ENCODE measurements around the gene SIGLEC12.
"Not testable (repeated sequence)": the region's sequence is repeated elsewhere in the genome, so short reads cannot be mapped to it uniquely, and the experiment has no call there.

Gene SIGLEC12

DNA sequence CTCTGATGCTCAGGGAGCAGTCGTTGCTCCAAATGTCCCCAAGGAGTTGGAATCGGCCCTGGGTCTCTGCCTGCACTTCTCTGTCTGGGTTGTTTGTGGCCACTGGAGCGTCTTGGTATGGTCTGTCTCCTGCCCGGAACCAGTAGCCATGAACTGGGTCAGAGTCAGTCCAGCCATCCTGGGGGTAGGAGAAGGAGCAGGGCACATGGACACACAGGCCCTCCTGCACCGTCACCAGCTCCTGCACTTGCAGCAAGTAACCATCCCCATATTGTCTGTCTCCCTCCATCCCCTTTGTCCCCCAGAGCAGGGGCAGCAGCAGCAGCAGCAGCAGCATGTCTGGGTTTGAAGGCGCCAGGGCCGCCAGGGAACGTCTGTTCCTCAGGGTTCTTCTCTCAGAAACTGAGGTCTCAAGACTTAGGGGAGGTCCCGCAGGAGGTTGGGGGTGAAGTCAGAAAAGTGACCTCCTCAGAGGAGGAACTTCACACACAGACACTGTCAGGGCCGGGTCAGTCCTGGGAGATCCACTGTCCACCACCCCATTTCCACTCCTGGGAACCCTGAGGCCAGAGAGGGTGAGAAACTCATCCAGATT lies 43.5 kb downstream of the SIGLEC12 start, which contains the start of gene SIGLEC8:
SIGLEC8 (minus strand) TSS at position 404 of the 595 bp plus-strand sequence; CDS start at position 337, 67 bp downstream.
- DNase-seq (ENCODE audit: low read depth, low spot score), result no peak

DNA sequence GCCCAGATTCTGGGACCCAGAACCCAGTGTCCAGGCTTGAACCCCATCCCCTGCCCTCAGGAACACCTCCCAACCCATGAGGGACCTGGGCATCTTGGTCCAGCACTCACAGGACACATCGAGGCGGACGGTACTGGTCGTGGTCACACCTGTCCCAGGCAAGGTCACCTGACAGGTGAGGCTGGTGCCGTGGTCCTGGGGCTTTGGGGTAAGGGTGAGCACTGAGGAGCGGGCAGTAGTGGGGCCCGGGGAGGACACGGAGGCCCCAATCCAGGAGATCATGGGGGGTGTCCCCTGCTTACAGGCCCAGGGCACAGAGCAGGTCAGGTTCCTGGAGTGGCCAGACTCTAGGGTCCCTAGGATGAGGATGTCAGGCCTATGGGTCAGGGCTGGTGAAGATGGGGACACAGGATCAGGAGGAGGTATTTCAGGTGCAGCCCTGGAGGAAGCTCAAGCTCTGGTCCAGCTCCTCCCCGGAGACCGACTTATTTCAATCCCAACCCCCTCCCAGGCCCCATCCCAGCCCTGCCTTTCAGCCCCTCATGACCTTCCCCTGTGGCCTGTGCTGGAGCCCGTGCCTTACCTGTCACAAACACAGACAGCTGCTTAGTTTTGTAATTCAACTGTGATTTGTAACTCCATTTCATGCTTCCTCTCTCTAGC lies 44.1 kb downstream of the SIGLEC12 start:
- DNase-seq (ENCODE audit: low read depth, low spot score), result no peak

DNA sequence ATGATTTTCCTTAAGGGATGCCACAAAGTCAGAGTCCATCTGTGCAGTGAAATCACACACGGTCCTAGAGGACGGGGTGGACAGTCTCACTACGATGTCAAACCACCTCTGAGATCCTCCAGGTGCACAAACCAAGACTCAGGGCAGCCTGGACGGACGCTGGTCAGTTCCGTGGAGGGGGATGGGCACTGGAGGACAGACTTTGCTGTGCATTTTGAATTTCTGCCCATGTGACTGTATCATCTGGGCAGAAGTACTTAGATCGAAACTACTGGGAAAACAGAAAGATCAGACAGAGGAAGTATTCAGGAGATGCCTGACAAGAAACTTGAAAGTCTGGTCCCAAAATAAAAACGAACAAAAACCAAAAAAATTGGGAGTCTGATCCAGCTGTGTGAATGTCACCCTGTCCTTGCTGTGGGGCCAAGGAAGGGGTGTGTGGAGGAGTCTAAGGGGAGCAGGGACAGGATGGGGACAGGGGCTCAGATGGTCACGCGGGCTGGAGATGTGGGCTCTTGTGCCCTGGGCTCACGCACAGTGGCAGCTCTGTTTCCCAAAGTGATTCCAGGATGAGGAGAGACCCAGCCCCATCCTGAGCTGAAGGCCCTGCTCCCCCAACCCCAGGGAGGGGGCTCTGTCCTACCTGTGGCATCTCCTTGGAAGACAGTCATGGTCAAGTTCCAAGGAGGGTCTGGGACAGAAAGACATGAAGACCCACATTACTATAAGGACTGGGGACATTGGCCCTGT lies 44.9 kb downstream of the SIGLEC12 start:
- no peak for DNase-seq (ENCODE audit: low read depth, low spot score)

DNA sequence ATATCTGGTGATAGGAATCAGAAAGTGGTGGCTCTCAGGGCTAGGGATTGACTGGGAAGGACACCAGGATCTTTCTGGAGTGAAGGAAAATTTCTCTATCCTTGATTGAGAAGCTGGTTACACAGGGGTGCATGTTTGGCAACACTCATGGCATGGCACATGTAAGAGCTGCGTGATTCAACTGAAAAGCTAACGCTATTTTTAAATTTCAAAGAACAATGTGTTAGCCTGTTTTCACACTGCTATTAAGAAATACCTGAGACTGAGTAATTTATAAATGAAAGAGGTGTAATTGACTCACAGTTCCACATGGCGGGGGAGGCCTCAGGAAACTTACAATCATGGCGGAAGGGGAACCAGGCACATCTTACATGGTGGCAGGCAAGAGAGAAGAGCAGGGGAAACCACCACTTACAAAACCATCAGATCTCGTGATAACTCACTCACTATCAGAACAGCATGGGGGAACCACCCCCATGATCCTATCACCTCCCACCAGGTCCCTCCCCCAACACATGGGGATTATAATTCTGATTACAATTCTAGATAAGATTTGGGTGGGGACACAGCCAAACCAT lies 50.8 kb downstream of the SIGLEC12 start:
- DNase-seq (ENCODE audit: low read depth, low spot score), result no peak

DNA sequence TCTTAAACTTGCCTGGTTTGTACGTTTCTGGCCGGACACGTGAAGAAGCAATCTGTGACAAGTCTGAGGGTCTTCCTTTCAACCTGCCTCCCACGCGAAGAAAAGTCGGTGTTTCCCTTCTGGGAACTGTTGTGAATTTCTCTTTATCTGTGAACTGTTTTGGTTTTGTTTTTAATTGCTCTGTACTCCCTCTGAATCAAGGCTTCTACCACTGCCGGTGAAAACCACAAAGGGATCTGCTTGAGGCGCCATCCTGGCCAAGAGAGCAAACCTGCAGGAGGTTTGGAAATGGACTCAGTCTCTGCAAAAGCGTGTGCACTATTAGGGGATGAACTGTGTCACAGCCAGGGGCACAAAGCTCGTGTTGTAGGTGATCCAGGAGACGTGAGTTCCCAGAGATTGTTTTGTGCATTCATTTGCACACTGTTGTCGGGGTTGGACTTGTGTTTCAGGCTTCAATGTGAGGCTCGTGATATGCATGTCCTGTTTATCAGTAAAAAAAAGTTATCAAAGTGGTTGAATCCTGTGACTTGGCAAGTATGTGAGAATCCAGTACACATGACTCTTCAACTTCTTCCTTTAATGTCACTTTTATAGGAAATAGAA lies 53.1 kb downstream of the SIGLEC12 start:
- no peak for DNase-seq (ENCODE audit: low read depth, low spot score)

DNA sequence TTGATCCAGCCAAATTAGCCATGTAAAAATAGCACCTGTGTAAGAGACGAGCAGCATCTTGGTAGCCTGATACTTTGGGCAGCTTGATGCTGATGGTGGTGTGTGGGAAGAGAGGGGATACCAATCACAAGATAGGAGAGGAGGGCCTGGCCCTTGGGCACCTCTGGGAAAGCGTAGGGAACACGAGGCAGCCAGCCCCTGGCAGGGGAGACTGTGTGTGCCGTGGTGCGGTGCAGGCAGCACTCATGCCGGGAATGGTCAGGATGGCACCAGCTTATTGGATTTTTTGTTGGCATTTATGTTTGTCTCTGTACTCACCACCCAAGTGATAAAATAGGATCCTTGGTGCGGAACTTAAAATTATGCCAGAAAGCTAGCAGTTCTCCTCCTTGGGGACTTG lies 53.6 kb downstream of the SIGLEC12 start:
- no peak for DNase-seq (ENCODE audit: low read depth, low spot score)

DNA sequence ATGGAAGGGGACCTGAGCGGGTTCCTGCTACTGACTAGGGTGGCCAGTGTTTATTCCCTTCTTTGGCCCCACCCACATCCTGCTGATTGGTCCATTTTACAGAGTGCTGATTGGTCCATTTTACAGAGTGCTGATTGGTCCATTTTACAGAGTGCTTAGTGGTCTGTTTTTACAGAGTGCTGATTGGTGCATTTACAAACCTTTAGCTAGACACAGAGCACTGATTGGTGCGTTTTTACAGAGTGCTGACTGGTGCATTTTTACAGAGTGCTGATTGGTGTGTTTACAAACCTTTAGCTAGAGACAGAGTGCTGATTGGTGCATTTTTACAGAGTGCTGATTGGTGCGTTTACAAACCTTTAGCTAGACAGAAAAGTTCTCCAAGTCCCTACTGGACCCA lies 54.1 kb downstream of the SIGLEC12 start:
- not testable (repeated sequence) for DNase-seq (ENCODE audit: low read depth, low spot score)

DNA sequence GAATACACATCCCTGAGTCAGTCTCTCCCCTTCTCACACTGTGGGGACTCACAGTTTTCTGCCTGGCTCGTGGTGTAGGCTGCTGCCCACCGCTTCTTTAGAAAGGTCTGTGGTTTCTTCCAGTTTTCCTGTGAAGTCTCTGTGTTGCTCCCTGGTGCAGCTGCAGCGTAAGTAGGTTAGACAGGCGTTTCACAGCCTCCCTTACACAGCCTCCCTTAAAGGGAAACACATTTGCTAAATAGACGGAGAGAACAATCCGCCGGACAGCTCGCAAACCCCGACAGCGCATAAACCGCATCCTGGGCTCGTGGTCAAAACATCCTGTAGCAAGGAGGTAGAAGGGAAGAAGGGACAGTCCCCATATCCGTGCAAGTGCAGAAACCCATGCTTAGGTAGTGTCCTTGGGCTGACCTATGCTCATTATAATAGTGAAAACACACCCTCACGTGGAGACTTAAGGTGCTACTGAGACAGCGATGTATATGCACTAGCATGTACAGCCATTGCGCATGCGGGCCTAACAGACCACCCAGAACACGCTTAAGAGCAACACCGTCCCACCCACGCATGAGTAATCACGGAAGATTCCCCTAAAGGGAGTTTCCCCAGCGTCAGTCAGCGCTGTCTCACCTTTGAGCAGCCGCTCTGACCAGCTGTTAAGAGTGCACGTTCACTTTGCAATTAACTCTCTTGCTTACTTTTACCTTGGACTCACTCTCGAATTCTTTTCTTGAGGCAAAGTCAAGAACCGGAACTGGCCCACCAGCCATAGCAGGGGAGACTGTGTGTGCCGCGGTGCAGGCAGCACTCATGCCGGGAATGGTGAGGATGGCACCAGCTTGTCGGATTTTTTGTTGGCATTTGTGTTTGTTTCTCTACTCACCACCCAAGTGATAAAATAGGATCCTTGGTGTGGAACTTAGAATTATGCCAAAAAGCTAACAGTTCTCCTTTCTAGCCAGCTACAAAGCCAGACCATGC lies 59.9 kb downstream of the SIGLEC12 start:
- peak; percentile 79 for DNase-seq (ENCODE audit: low read depth, low spot score)

Data from activated CD4-positive, CD25-positive, alpha-beta regulatory T cell treated with anti-CD3 and anti-CD28 coated beads, Interleukin-2, amount 50 U/mL, for 16 hours (primary cell).